ENCODE measurements around the gene DGKG.

The DGKG gene

GRCh38 chr3:186172353-186172752 lies 189.7 kb downstream of the DGKG start:
- no peak overlapping the region for H3K4me3 ChIP-seq (ENCODE audit: low read length)
- no peak for TF ChIP-seq ZNF274 (IDR thresholded peaks at IDR 0.05; ENCODE audit: low read depth, low read length)

- no peak overlapping the region for H3K4me3 ChIP-seq (ENCODE audit: low read length)
- TF ChIP-seq ZNF274 (IDR thresholded peaks at IDR 0.05; ENCODE audit: low read depth, low read length) = no peak
These were observed 190.5 kb downstream of the DGKG start for GRCh38 chr3:186171521-186171920.

DNA sequence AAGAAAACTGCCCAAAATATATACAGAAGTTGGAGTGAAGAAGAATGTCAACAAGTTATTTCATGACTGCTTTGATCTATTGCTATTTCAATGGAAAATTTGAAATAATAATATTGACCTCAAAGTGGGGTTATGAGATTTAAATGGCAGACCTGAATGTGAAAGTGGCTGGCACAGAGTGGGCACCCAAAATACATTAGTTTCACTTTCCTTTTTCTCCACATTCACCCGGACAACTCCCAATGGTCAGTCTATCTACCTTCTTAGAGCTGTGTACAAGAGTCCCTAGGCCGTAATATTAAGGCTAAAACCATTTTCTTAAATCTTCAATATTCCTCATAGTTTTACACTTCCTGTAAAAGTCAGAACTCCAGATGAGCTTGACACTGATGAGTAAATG lies 191.5 kb downstream of the DGKG start:
- no peak overlapping the region for H3K4me3 ChIP-seq (ENCODE audit: low read length)
- TF ChIP-seq ZNF274 (IDR thresholded peaks at IDR 0.05; ENCODE audit: low read depth, low read length) = no peak

GRCh38 chr3:186169379-186169778 lies 192.7 kb downstream of the DGKG start:
- TF ChIP-seq ZNF274 (IDR thresholded peaks at IDR 0.05; ENCODE audit: low read depth, low read length) = no peak
- no peak overlapping the region for H3K4me3 ChIP-seq (ENCODE audit: low read length)

- TF ChIP-seq ZNF274 (IDR thresholded peaks at IDR 0.05; ENCODE audit: low read depth, low read length) = no peak
- H3K4me3 ChIP-seq (ENCODE audit: low read length) = no peak overlapping the region
These were observed 193.1 kb downstream of the DGKG start for GRCh38 chr3:186168976-186169375.

- no peak for TF ChIP-seq ZNF274 (IDR thresholded peaks at IDR 0.05; ENCODE audit: low read depth, low read length)
- no peak overlapping the region for H3K4me3 ChIP-seq (ENCODE audit: low read length)
These were observed 194.2 kb downstream of the DGKG start for GRCh38 chr3:186167646-186168395.

DNA sequence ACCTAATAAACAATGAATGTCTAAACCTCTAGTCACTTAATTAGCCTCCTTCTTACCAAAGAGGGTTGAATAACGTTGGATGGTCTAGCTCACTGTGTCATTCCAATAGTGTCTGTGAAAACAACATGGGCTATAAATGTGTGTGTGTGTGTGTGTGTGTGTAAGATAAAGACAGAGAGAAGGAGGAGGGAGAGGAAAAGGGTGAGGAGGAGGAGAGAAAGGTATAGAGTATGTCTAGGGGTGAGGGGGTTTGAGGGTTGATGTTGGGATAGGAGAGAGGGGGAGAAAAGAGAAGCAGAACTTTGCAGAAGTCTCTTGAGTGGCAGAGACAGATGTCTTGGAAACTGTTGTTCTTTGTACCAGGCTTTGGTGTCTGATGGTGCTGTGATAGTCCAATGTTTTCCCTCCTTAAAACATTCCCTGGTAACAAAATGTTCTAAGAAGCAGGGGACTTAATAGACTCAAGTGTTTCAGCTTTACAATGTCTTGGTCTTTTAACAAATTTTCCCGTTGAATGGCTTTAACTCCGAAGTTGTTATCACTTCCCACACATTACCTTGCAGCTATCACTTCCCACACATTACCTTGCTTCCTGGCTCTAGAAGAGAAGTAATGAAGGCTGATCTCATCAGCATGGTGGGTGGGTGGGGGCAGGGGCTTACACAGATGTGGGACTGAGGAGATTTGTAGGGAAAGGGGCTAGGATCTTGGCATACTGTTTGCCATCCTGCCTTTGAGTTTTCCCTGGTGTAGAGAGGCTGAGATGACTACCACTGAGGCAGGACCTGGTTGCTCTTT lies 195.3 kb downstream of the DGKG start:
- TF ChIP-seq ZNF274 (IDR thresholded peaks at IDR 0.05; ENCODE audit: low read depth, low read length) = no peak
- no peak overlapping the region for H3K4me3 ChIP-seq (ENCODE audit: low read length)

DNA sequence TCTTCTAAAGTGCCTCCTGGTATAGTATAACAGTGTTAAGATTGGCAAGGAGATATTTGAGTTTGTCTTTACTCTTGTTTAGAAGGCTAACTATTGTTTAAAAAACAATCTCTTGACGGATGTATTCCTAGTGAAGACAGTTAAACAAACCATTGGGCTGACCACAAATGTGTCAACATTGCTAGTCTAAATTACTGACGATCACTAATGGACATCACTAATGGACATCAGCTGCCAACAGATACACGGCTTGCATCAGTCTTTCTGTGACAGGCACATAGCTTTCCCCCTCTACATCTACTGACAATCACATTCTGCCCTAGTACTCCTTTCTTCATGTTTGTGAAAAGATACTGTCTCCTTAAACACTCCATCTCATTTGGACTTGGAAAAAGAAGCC lies 196.0 kb downstream of the DGKG start:
- H3K4me3 ChIP-seq (ENCODE audit: low read length) = no peak overlapping the region
- no peak for TF ChIP-seq ZNF274 (IDR thresholded peaks at IDR 0.05; ENCODE audit: low read depth, low read length)

DNA sequence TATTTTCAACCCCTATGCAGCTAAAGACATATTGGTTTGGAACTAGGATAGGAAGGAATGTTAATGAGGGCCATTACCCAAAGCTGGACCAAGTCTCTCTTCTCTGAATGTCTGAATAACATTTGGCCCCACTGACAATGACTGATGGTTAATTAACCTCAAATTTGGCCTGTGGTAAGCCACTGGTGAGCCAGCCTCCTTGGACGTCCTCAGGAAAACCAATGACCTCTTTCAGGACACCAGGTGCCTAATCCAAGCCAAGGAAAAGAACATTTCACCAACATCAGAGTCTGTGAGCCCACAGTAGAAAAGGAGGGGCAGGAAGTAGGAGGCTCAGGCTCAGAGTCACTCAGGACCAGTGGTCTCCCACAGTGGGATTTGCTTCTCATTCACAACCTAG lies 196.7 kb downstream of the DGKG start:
- no peak for TF ChIP-seq ZNF274 (IDR thresholded peaks at IDR 0.05; ENCODE audit: low read depth, low read length)

DNA sequence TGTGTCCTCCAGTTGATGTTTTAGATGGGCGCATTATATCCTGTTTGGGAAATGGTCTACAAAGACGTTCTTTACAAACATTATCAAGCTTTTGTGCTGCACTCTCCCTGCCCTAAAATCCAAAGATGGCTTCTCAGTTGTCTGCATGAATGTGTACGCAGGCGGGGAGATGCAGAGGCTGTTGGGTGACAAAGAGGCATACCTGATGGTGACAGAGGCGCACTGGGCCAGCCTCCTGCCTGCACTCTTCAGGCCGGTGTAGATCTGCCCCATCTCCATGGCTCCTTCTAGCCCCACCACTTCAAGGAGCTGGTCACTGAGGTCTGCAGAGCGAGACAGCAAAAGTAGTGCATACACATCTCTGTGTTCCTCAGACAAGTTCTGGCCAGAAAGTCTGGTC lies 197.3 kb downstream of the DGKG start:
- no peak for TF ChIP-seq ZNF274 (IDR thresholded peaks at IDR 0.05; ENCODE audit: low read depth, low read length)
- no peak overlapping the region for H3K4me3 ChIP-seq (ENCODE audit: low read length)

More for the DNA sequence above, 196.7 kb downstream of the DGKG start:
- no peak overlapping the region for H3K4me3 ChIP-seq (ENCODE audit: low read length)

- H3K4me3 ChIP-seq (ENCODE audit: low read length) = no peak overlapping the region
- no peak for TF ChIP-seq ZNF274 (IDR thresholded peaks at IDR 0.05; ENCODE audit: low read depth, low read length)
These were observed 199.8 kb downstream of the DGKG start for GRCh38 chr3:186162221-186162620.

- H3K4me3 ChIP-seq (ENCODE audit: low read length) = no peak overlapping the region
- TF ChIP-seq ZNF274 (IDR thresholded peaks at IDR 0.05; ENCODE audit: low read depth, low read length) = no peak
These were observed 201.3 kb downstream of the DGKG start for GRCh38 chr3:186160691-186161243.

DNA sequence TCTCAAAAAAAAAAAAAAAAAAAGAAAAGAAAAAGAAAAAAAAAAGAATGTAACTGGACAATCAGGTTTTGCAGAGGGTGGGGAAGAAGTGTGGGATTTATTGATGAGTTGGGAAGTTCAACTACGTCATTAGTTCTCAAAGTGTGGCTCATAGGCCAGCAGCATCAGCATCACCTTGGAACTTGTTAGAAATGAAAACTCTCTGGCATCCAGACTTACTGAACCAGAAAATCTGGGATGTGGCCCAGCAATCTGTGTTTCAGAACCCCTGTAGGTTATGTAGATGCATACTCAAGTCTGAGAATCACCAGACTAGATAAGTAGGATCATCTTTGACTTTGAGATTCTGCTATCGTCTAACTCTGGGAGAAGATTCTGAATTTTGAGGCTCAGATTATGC lies 207.4 kb downstream of the DGKG start:
- no peak overlapping the region for H3K4me3 ChIP-seq (ENCODE audit: low read length)
- no peak for TF ChIP-seq ZNF274 (IDR thresholded peaks at IDR 0.05; ENCODE audit: low read depth, low read length)

- no peak overlapping the region; the same call in 1 of the 2 replicates for H3K4me3 ChIP-seq (ENCODE audit: low read length)
- no peak for TF ChIP-seq ZNF274 (IDR thresholded peaks at IDR 0.05; ENCODE audit: low read depth, low read length)
These were observed 209.1 kb downstream of the DGKG start for GRCh38 chr3:186152889-186153292.

- TF ChIP-seq ZNF274 (IDR thresholded peaks at IDR 0.05; ENCODE audit: low read depth, low read length) = no peak
- H3K4me3 ChIP-seq (ENCODE audit: low read length) = no peak overlapping the region; the same call in 1 of the 2 replicates
These were observed 209.7 kb downstream of the DGKG start for GRCh38 chr3:186152361-186152798.

Data from GM08714 (cell line).